GM15510 (cell line): Measurements from ENCODE around the gene FAM20B.

ENCODE experiments used
- POLR2A ChIP-seq: IDR thresholded peaks from 3 replicates; pipeline ENCODE4 v1.6.1; 2011; ENCODE audit warnings: borderline replicate concordance; ENCODE audit not compliant: insufficient read length; ENCODE audit errors: extremely low read depth

The FAM20B gene

GRCh38 chr1:179025125-179025974 is at the start of gene FAM20B:
Gene FAM20B, plus strand, starts transcription at chr1:179025894. Its CDS starts 17,954 bp downstream, at chr1:179043848.
- TF ChIP-seq POLR2A: peak; percentile 25

GRCh38 chr1:178976541-178976940 is 49.2 kb upstream of the FAM20B start:
- no peak for TF ChIP-seq POLR2A

GRCh38 chr1:178986204-178986603 is 39.5 kb upstream of the FAM20B start:
- no peak for TF ChIP-seq POLR2A

- TF ChIP-seq POLR2A: no peak
Observed at GRCh38 chr1:178993559-178993958, 32.1 kb upstream of the FAM20B start.

- no peak for TF ChIP-seq POLR2A
Observed at GRCh38 chr1:178997428-178997827, 28.3 kb upstream of the FAM20B start.

GRCh38 chr1:178998295-178998694 is 27.4 kb upstream of the FAM20B start:
- TF ChIP-seq POLR2A: no peak

GRCh38 chr1:178999061-178999460 is 26.6 kb upstream of the FAM20B start:
- no peak for TF ChIP-seq POLR2A

- no peak for TF ChIP-seq POLR2A
Observed at GRCh38 chr1:179001451-179001850, 24.2 kb upstream of the FAM20B start.

GRCh38 chr1:179002552-179003345 is 22.9 kb upstream of the FAM20B start:
- TF ChIP-seq POLR2A: no peak

- TF ChIP-seq POLR2A: no peak
Observed at GRCh38 chr1:179003512-179004066, 22.1 kb upstream of the FAM20B start.

GRCh38 chr1:179007233-179007632 is 18.5 kb upstream of the FAM20B start:
- TF ChIP-seq POLR2A: no peak

GRCh38 chr1:179010671-179011070 is 15.0 kb upstream of the FAM20B start:
- TF ChIP-seq POLR2A: no peak

GRCh38 chr1:179012038-179012437 is 13.7 kb upstream of the FAM20B start:
- no peak for TF ChIP-seq POLR2A

GRCh38 chr1:179014123-179014522 is 11.6 kb upstream of the FAM20B start:
- no peak for TF ChIP-seq POLR2A

- TF ChIP-seq POLR2A: no peak
Observed at GRCh38 chr1:179015396-179015795, 10.3 kb upstream of the FAM20B start.
